Lower leg skin (tissue), 3 donors: ENCODE data around the gene ST6GALNAC2.

Experiments used
- CTCF ChIP-seq, 3 donors: fragments of 450-650 bp; IDR thresholded peaks; one replicate each; pipeline ENCODE4 v1.5.1; 2016; ENCODE audit warnings: antibody characterized with exemption in 3 of 3, mild to moderate bottlenecking in 3 of 3, moderate library complexity in 2 of 3
- POLR2A ChIP-seq, 2 donors: fragments of 450-650 bp; IDR thresholded peaks; one replicate each; pipeline ENCODE4 v1.6.1; 2016 to 2017; ENCODE audit warnings: antibody characterized with exemption in 2 of 2, mild to moderate bottlenecking in 1 of 2, moderate library complexity in 1 of 2

- TF ChIP-seq CTCF (IDR thresholded peaks at IDR 0.05) (no peak), POLR2A (IDR thresholded peaks at IDR 0.05) (no peak)
Observed at GRCh38 chr17:76560877-76561221, 24.8 kb downstream of the ST6GALNAC2 start.
